HG03064 (cell line): ENCODE results near the gene CADM2.

Source experiments
- ATAC-seq: cut with Tn5 transposase; IDR thresholded peaks from one replicate; pipeline ENCODE4 v1.9.1; 2021; ENCODE audit warnings: low read depth; ENCODE audit not compliant: unreplicated experiment

CADM2 gene

GRCh38 chr3:85303156-85303555, 344.4 kb downstream of the CADM2 start:
- no peak for ATAC-seq

GRCh38 chr3:85304360-85304964, 345.7 kb downstream of the CADM2 start:
- no peak for ATAC-seq

GRCh38 chr3:85312331-85312730, 353.5 kb downstream of the CADM2 start:
- ATAC-seq: no peak

GRCh38 chr3:85313380-85313779, 354.6 kb downstream of the CADM2 start:
- no peak for ATAC-seq

- ATAC-seq: no peak
These were observed 357.5 kb downstream of the CADM2 start for GRCh38 chr3:85316252-85316651.

- no peak for ATAC-seq
These were observed 363.1 kb downstream of the CADM2 start for GRCh38 chr3:85321892-85322291.

GRCh38 chr3:85330071-85330470, 371.3 kb downstream of the CADM2 start:
- ATAC-seq: no peak

- no peak for ATAC-seq
These were observed 379.1 kb downstream of the CADM2 start for GRCh38 chr3:85337895-85338294.

GRCh38 chr3:85342915-85343314, 384.1 kb downstream of the CADM2 start:
- no peak for ATAC-seq

- no peak for ATAC-seq
These were observed 396.8 kb downstream of the CADM2 start for GRCh38 chr3:85355572-85355971.

- ATAC-seq: no peak
These were observed 402.1 kb downstream of the CADM2 start for GRCh38 chr3:85360742-85361387.

- ATAC-seq: no peak
These were observed 405.6 kb downstream of the CADM2 start for GRCh38 chr3:85364296-85364909.

GRCh38 chr3:85370341-85370740, 411.6 kb downstream of the CADM2 start:
- no peak for ATAC-seq

GRCh38 chr3:85376131-85376530, 417.3 kb downstream of the CADM2 start:
- no peak for ATAC-seq

GRCh38 chr3:85377115-85377514, 418.3 kb downstream of the CADM2 start:
- ATAC-seq: no peak

- no peak for ATAC-seq
These were observed 425.6 kb downstream of the CADM2 start for GRCh38 chr3:85384372-85384771.

GRCh38 chr3:85387913-85388505, 429.2 kb downstream of the CADM2 start:
- no peak for ATAC-seq

GRCh38 chr3:85394424-85394823, 435.6 kb downstream of the CADM2 start:
- no peak for ATAC-seq

GRCh38 chr3:85397434-85397833, 438.6 kb downstream of the CADM2 start:
- ATAC-seq: no peak

GRCh38 chr3:85426121-85426520, 467.3 kb downstream of the CADM2 start:
- ATAC-seq: no peak

GRCh38 chr3:85427467-85427866, 468.7 kb downstream of the CADM2 start:
- ATAC-seq: no peak

GRCh38 chr3:85432081-85432480, 473.3 kb downstream of the CADM2 start:
- no peak for ATAC-seq
